Measurements from ENCODE around the gene DEPDC5.

DNA sequence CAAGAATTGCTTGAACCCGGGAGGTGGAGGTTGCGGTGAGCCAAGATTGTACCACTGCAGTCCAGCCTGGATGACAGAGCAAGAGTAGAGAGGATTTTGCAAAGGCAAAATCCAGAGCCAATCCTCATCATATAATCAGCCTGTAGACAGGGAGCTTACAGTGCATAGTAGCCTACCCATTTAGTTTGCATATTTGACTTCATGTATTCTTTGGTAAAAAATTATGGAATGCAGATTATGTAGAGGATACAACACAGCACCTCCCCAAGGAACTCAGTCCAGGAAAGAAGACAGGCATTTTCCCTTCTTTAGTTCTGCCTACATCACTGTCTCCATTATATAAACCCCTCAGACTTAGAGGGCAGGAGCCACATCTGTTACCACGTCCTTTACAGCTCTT, 150.8 kb downstream of the DEPDC5 start:
- TF ChIP-seq HDAC2 (IDR thresholded peaks at IDR 0.05; ENCODE audit: borderline replicate concordance in 1 of 2, low read depth in 2 of 2, low read length in 2 of 2) (no peak), CEBPB (IDR thresholded peaks at IDR 0.05; ENCODE audit: low read depth, low read length) (no peak), EZH2 (IDR thresholded peaks at IDR 0.05; ENCODE audit: low read depth, low read length, severe bottlenecking) (no peak)
- TF ChIP-seq, protein P1, sequence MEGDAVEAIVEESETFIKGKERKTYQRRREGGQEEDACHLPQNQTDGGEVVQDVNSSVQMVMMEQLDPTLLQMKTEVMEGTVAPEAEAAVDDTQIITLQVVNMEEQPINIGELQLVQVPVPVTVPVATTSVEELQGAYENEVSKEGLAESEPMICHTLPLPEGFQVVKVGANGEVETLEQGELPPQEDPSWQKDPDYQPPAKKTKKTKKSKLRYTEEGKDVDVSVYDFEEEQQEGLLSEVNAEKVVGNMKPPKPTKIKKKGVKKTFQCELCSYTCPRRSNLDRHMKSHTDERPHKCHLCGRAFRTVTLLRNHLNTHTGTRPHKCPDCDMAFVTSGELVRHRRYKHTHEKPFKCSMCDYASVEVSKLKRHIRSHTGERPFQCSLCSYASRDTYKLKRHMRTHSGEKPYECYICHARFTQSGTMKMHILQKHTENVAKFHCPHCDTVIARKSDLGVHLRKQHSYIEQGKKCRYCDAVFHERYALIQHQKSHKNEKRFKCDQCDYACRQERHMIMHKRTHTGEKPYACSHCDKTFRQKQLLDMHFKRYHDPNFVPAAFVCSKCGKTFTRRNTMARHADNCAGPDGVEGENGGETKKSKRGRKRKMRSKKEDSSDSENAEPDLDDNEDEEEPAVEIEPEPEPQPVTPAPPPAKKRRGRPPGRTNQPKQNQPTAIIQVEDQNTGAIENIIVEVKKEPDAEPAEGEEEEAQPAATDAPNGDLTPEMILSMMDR (IDR thresholded peaks at IDR 0.05; ENCODE audit: control extremely low read depth in 1 of 3, insufficient read depth in 1 of 3, low read depth in 1 of 3, low read length in 3 of 3) = no peak
- TF ChIP-seq, protein P2, sequence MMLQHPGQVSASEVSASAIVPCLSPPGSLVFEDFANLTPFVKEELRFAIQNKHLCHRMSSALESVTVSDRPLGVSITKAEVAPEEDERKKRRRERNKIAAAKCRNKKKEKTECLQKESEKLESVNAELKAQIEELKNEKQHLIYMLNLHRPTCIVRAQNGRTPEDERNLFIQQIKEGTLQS (IDR thresholded peaks at IDR 0.05; ENCODE audit: insufficient read depth, low read depth, low read length) = no peak
